Measurements from ENCODE around the gene AK8. TPM values are rescaled to one million over a fixed set of nuclear protein-coding genes. Genes with fewer than 3 reads are reported as not detected.

The AK8 gene
- total RNA-seq, 1 experiment from 2014 or later = 0.42 TPM

GRCh38 chr9:132824951-132825350, 53.1 kb downstream of the AK8 start:
- H3K4me3 Mint-ChIP-seq (ENCODE audit: unreplicated experiment) = no peak overlapping the region
- ChIA-PET POLR2A (no interaction called here), CTCF (no interaction called here)
- no peak for TF ChIP-seq CTCF (IDR thresholded peaks at IDR 0.05; ENCODE audit: unreplicated experiment)
- no peaks in the 10 kb centered on the region for H3K36me3 Mint-ChIP-seq (ENCODE audit: insufficient read depth, unreplicated experiment)
- H3K27ac Mint-ChIP-seq (ENCODE audit: low read depth, unreplicated experiment) = no peak overlapping the region
- H3K27me3 Mint-ChIP-seq (ENCODE audit: insufficient read depth, unreplicated experiment) = peaks cover 50% of the 10 kb centered on the region
- no TSS peak for BruUV-seq (replicated peaks)
- H3K4me1 Mint-ChIP-seq (ENCODE audit: insufficient read depth, unreplicated experiment) = peaks cover 6% of the 10 kb centered on the region
- no peak for DNase-seq (ENCODE audit: unreplicated experiment)
- intact Hi-C loops (cut with micrococcal nuclease) = no loop called here
- no peaks in the 10 kb centered on the region for H3K9me3 Mint-ChIP-seq (ENCODE audit: unreplicated experiment)

- Mint-ChIP-seq H3K36me3 (ENCODE audit: insufficient read depth, unreplicated experiment) (no peaks in the 10 kb centered on the region), H3K4me3 (ENCODE audit: unreplicated experiment) (no peak overlapping the region), H3K27me3 (ENCODE audit: insufficient read depth, unreplicated experiment) (peaks cover 57% of the 10 kb centered on the region), H3K27ac (ENCODE audit: low read depth, unreplicated experiment) (no peak overlapping the region), H3K4me1 (ENCODE audit: insufficient read depth, unreplicated experiment) (peaks cover 6% of the 10 kb centered on the region), H3K9me3 (ENCODE audit: unreplicated experiment) (no peaks in the 10 kb centered on the region)
- BruUV-seq (replicated peaks) = no TSS peak
- TF ChIP-seq CTCF (IDR thresholded peaks at IDR 0.05; ENCODE audit: unreplicated experiment) = no peak
- ChIA-PET POLR2A (no interaction called here), CTCF (no interaction called here)
- intact Hi-C loops (cut with micrococcal nuclease) = no loop called here
- DNase-seq (ENCODE audit: unreplicated experiment) = no peak
Measured at GRCh38 chr9:132824151-132824550, 53.9 kb downstream of the AK8 start.

- H3K4me1 Mint-ChIP-seq (ENCODE audit: insufficient read depth, unreplicated experiment) = peaks cover 6% of the 10 kb centered on the region
- no peak for TF ChIP-seq CTCF (IDR thresholded peaks at IDR 0.05; ENCODE audit: unreplicated experiment)
- H3K27ac Mint-ChIP-seq (ENCODE audit: low read depth, unreplicated experiment) = no peak overlapping the region
- ChIA-PET CTCF (no interaction called here), POLR2A (no interaction called here)
- intact Hi-C loops (cut with micrococcal nuclease) = no loop called here
- H3K27me3 Mint-ChIP-seq (ENCODE audit: insufficient read depth, unreplicated experiment) = peaks cover 63% of the 10 kb centered on the region
- H3K4me3 Mint-ChIP-seq (ENCODE audit: unreplicated experiment) = no peak overlapping the region
- no peaks in the 10 kb centered on the region for H3K9me3 Mint-ChIP-seq (ENCODE audit: unreplicated experiment)
- BruUV-seq (replicated peaks) = no TSS peak
- DNase-seq (ENCODE audit: unreplicated experiment) = no peak
- no peaks in the 10 kb centered on the region for H3K36me3 Mint-ChIP-seq (ENCODE audit: insufficient read depth, unreplicated experiment)
Measured at GRCh38 chr9:132823370-132824145, 54.5 kb downstream of the AK8 start.

- no peaks in the 10 kb centered on the region for H3K9me3 Mint-ChIP-seq (ENCODE audit: unreplicated experiment)
- no peaks in the 10 kb centered on the region for H3K36me3 Mint-ChIP-seq (ENCODE audit: insufficient read depth, unreplicated experiment)
- H3K27ac Mint-ChIP-seq (ENCODE audit: low read depth, unreplicated experiment) = no peak overlapping the region
- H3K4me1 Mint-ChIP-seq (ENCODE audit: insufficient read depth, unreplicated experiment) = no peaks in the 10 kb centered on the region
- POLR2A ChIA-PET = no interaction called here
- intact Hi-C loops (cut with micrococcal nuclease) = no loop called here
- no peak overlapping the region for H3K4me3 Mint-ChIP-seq (ENCODE audit: unreplicated experiment)
- BruUV-seq (replicated peaks) = no TSS peak
- H3K27me3 Mint-ChIP-seq (ENCODE audit: insufficient read depth, unreplicated experiment) = peaks cover 79% of the 10 kb centered on the region
- TF ChIP-seq CTCF (IDR thresholded peaks at IDR 0.05; ENCODE audit: unreplicated experiment) = no peak
- CTCF ChIA-PET = interaction anchor here (0.9 kb wide), 1 partner anchor 214 kb away, joined by 3 read pairs; no protein-coding TSS in a partner anchor
- no peak for DNase-seq (ENCODE audit: unreplicated experiment)
Measured at GRCh38 chr9:132820169-132820944, 57.7 kb downstream of the AK8 start.
